ENCODE measurements around the gene CDC5L.

Gene CDC5L

DNA sequence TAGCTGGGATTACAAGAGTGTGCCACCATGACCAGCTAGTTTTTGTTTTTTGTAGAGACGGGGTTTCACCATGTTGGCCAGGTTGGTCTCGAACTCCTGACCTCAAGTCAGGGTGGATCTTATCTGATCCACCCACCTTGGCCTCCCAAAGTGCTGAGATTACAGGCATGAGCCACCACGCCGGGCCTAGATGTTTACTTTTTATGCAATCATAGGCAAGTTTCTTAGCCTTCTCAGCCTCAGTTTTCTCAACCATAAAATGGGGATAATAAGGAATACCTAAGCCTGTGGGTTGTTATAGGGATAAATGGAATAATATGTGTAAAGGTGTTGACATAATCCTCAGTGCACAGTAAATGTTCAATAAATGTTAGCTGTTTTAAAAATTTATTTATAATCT, 35.2 kb upstream of the CDC5L start:
- TF ChIP-seq, protein P1, sequence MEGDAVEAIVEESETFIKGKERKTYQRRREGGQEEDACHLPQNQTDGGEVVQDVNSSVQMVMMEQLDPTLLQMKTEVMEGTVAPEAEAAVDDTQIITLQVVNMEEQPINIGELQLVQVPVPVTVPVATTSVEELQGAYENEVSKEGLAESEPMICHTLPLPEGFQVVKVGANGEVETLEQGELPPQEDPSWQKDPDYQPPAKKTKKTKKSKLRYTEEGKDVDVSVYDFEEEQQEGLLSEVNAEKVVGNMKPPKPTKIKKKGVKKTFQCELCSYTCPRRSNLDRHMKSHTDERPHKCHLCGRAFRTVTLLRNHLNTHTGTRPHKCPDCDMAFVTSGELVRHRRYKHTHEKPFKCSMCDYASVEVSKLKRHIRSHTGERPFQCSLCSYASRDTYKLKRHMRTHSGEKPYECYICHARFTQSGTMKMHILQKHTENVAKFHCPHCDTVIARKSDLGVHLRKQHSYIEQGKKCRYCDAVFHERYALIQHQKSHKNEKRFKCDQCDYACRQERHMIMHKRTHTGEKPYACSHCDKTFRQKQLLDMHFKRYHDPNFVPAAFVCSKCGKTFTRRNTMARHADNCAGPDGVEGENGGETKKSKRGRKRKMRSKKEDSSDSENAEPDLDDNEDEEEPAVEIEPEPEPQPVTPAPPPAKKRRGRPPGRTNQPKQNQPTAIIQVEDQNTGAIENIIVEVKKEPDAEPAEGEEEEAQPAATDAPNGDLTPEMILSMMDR (IDR thresholded peaks at IDR 0.05; ENCODE audit: low read length): no peak
- no peak for TF ChIP-seq EZH2 (IDR thresholded peaks at IDR 0.05; ENCODE audit: borderline replicate concordance, low read length)
- H3K4me2 ChIP-seq (ENCODE audit: low read length): no peak overlapping the region
- H3K4me3 ChIP-seq (ENCODE audit: low read depth, low read length, poor library complexity, severe bottlenecking): no peak overlapping the region
- H3K4me1 ChIP-seq (ENCODE audit: insufficient read depth, low read length, severe bottlenecking): no peaks in the 10 kb centered on the region
- H3K79me2 ChIP-seq (ENCODE audit: insufficient read depth, low read length): no peaks in the 10 kb centered on the region
- H2AFZ ChIP-seq (ENCODE audit: low read length): no peak overlapping the region
- no peak overlapping the region for H3K27ac ChIP-seq (ENCODE audit: low read depth, low read length, poor library complexity, severe bottlenecking)
- no peaks in the 10 kb centered on the region for H3F3A ChIP-seq (ENCODE audit: insufficient read depth, low read length)
- H3K9ac ChIP-seq (ENCODE audit: low read length): no peak overlapping the region
- H3K9me2 ChIP-seq (ENCODE audit: low read depth, low read length): no peaks in the 10 kb centered on the region
- no peaks in the 10 kb centered on the region for H4K20me1 ChIP-seq (ENCODE audit: insufficient read depth, low read length)
- H3K27me3 ChIP-seq (ENCODE audit: insufficient read depth, low read length): no peaks in the 10 kb centered on the region
- no peaks in the 10 kb centered on the region for H3K36me3 ChIP-seq (ENCODE audit: insufficient read depth, low read length)
- no peaks in the 10 kb centered on the region for H3K9me3 ChIP-seq (ENCODE audit: low read length)

GRCh38 chr6:44353336-44353735, 34.2 kb upstream of the CDC5L start:
- Histone ChIP-seq H4K20me1 (ENCODE audit: insufficient read depth, low read length) (no peaks in the 10 kb centered on the region), H3K9me2 (ENCODE audit: low read depth, low read length) (no peaks in the 10 kb centered on the region), H3K4me3 (ENCODE audit: low read depth, low read length, poor library complexity, severe bottlenecking) (no peak overlapping the region), H3F3A (ENCODE audit: insufficient read depth, low read length) (no peaks in the 10 kb centered on the region), H3K79me2 (ENCODE audit: insufficient read depth, low read length) (no peaks in the 10 kb centered on the region), H3K27me3 (ENCODE audit: insufficient read depth, low read length) (no peaks in the 10 kb centered on the region), H3K36me3 (ENCODE audit: insufficient read depth, low read length) (no peaks in the 10 kb centered on the region), H2AFZ (ENCODE audit: low read length) (no peak overlapping the region), H3K9ac (ENCODE audit: low read length) (no peak overlapping the region), H3K27ac (ENCODE audit: low read depth, low read length, poor library complexity, severe bottlenecking) (no peak overlapping the region), H3K4me1 (ENCODE audit: insufficient read depth, low read length, severe bottlenecking) (no peaks in the 10 kb centered on the region), H3K4me2 (ENCODE audit: low read length) (no peak overlapping the region), H3K9me3 (ENCODE audit: low read length) (no peaks in the 10 kb centered on the region)
- no peak for TF ChIP-seq EZH2 (IDR thresholded peaks at IDR 0.05; ENCODE audit: borderline replicate concordance, low read length)
- TF ChIP-seq, protein P1 (IDR thresholded peaks at IDR 0.05; ENCODE audit: low read length): no peak

DNA sequence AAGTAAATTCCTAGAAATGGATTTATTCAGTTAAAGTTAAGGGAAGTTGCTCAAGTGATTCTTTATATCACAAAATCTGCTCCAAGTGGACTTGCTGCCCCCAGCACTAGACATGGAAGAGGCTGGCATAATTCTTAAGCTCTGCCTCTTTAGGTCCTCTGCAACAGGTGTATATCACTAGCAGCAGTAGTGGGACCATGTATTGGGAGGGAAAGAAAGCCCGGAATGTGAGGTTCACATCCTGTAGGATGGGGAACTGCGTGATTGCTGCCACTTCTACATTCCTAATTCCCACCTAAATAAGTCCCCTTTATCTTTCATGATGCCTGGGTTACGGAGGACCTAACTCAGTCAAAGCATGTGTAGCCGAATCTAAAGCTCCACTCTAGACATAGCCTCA, 31.9 kb upstream of the CDC5L start:
- H3K9me2 ChIP-seq (ENCODE audit: low read depth, low read length): no peaks in the 10 kb centered on the region
- no peak overlapping the region for H3K9ac ChIP-seq (ENCODE audit: low read length)
- H3K9me3 ChIP-seq (ENCODE audit: low read length): no peaks in the 10 kb centered on the region
- H3K79me2 ChIP-seq (ENCODE audit: insufficient read depth, low read length): no peaks in the 10 kb centered on the region
- H3K27ac ChIP-seq (ENCODE audit: low read depth, low read length, poor library complexity, severe bottlenecking): no peak overlapping the region
- no peak for TF ChIP-seq EZH2 (IDR thresholded peaks at IDR 0.05; ENCODE audit: borderline replicate concordance, low read length)
- TF ChIP-seq, protein P1 (IDR thresholded peaks at IDR 0.05; ENCODE audit: low read length): no peak
- no peaks in the 10 kb centered on the region for H3K4me1 ChIP-seq (ENCODE audit: insufficient read depth, low read length, severe bottlenecking)
- H3F3A ChIP-seq (ENCODE audit: insufficient read depth, low read length): no peaks in the 10 kb centered on the region
- H3K4me2 ChIP-seq (ENCODE audit: low read length): no peak overlapping the region
- no peaks in the 10 kb centered on the region for H4K20me1 ChIP-seq (ENCODE audit: insufficient read depth, low read length)
- no peak overlapping the region for H2AFZ ChIP-seq (ENCODE audit: low read length)
- no peak overlapping the region for H3K4me3 ChIP-seq (ENCODE audit: low read depth, low read length, poor library complexity, severe bottlenecking)
- H3K36me3 ChIP-seq (ENCODE audit: insufficient read depth, low read length): no peaks in the 10 kb centered on the region
- H3K27me3 ChIP-seq (ENCODE audit: insufficient read depth, low read length): no peaks in the 10 kb centered on the region

Data from OCI-LY1 (cell line).